NAMALWA (cell line): ENCODE data around the gene TBX18.

Experiments used
- DNase-seq: peaks from one replicate; pipeline ENCODE4 v3.0.0-alpha.2; 2015; ENCODE audit warnings: low spot score

Gene TBX18

GRCh38 chr6:84772428-84773132 lies 8.2 kb upstream of the TBX18 start:
- no peak for DNase-seq

GRCh38 chr6:84771756-84772356 lies 7.5 kb upstream of the TBX18 start:
- no peak for DNase-seq

DNA sequence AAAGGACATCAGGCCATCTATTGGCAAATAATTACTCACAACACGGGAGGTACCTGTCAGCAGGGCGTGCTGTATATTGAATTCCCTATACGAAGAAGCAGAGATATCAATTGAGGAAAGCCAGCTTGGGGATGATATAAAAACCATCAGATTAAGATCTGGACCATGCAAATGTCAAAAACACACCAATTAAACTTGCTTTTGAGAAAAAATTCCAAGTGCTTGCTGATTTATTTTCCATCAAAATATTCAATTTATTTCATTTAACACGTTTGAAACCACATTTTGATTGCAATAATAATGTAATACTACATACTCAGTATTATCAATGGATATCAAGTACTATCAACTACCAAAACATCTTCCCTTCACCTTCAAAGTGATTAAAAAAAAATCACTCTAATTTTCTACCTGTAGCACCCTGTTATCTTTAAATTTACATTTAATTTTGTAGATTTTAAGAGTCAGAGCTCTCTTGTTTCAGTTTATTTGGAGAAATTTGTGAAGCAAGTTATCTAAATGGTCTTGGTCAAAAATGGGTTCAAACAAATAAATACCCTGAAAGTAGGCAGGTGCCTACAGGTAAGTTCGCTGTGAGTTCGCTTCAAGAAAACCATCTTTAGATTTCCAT lies 6.8 kb upstream of the TBX18 start:
- no peak for DNase-seq

- no peak for DNase-seq
These were observed 6.1 kb upstream of the TBX18 start for GRCh38 chr6:84770521-84770920.

DNA sequence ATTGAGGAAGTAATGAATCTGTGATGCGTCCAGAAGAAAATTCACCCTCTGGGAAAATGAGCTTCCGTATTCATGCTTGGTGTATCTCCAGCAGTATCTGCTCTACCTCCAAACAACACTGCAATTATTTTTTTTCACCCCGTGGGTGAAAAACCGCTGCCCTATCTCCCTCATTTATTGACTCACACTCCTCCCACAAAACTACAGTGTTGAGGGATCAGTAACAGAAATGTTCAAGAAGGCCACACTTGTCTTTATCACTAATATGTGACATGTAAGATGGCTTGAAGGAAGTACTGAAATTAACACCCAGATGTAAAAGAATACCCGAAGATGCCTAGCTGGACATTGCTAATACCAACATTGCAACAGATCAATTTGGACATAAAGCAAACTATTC lies 4.9 kb upstream of the TBX18 start:
- no peak for DNase-seq

- DNase-seq = no peak
These were observed 4.2 kb upstream of the TBX18 start for GRCh38 chr6:84768442-84769174.

DNA sequence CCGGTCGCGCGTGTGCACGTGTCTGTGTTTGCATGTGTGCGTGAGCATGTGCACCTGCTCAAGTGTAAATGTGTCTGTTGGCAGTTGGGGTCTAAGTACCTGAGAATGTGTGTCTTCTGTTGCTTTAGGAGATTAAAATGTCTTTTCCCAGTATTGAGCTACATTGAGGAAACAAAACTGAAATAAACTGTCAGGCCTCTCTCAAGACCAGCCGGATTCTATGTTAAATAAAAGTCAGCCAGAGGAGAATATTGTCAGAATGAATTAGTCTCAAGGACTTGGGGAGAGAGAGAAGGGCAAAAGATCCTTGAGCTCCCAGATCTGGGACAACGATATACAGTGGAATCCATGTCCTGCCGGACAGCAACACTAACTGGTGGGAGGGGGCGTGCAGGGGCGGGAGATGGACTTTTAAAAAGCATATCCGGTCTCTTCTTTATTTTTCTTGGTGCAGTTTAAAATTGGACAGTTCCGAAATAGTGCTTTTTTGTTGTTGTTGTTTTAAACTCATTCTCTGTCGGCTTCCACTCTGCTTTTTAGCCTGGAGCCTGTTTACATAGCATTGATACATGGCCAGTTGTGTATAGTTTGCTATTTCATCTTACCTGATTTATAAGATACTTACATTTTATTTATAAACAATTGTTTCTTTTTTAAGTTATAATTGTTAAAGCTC lies 3.3 kb upstream of the TBX18 start:
- no peak for DNase-seq

DNA sequence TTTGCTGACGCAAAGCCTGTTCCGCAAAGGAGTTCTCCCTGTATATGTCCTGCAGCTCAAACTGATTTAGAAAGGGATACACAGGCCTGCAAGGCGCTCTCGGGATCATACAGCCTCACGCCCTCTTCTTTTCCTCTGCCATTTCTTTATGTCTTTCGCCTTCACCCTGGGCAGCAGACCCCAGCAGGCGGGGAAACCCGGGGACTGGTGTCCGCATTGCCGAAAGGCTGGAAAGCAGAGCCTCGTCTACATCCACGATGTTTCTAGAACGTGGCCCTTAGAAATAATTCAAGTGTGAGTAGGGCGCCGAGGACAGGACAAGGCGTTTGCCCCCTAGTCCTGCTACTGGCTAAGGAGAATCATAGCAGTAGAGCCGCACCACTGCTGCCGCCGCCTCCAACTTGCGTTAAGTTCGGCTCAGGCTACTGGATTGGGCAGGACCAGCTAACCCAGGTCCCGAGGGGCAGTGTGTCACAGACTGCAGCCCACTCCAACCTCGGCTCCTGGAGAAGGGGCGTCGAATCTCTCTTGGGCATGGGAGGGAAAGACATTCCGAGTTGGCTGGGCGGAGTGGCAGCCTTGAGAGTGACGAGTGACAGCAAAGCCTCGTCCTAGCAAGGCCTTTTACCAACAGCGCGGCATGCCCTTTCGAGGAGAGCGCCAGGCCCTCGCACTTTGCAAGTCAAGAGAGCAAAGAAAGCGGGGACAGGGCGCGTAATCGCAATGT lies 2.6 kb upstream of the TBX18 start:
- DNase-seq = no peak

DNA sequence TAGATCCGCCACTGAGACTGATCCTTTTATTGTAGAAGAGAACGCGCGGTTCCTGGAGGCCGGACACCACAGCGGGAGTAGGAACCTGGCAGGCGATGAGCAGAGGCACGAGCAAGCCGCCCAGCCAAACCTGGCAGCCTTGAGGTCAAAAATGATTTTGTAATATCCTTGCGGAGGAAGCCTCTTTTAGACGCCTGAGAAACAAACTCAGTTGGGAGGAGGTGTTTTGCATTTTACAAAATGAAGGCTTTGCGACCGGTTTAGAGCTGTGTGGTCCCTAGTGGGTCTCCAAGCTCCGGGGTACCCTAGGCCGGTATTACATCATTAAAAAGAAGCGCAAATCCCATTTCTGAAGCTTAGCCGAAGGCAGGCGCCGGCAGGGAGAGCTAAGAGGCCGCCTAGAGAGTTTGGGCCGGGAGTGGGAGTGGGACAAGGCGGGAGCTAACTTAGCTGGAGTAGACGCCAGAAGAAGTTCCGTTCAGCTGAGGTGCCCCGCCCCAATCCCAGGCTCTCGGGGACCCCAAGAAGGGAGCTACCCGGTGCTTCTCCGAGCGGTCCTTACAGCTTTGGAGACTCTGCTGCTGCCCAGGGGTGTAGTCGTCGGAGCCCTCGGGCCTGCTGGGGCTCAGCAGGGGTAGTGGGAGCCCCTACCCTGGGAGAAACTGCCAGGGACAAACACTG lies 1.9 kb upstream of the TBX18 start:
- no peak for DNase-seq

GRCh38 chr6:84763886-84764331 lies 489 bp downstream of the TBX18 start:
- DNase-seq = no peak

DNA sequence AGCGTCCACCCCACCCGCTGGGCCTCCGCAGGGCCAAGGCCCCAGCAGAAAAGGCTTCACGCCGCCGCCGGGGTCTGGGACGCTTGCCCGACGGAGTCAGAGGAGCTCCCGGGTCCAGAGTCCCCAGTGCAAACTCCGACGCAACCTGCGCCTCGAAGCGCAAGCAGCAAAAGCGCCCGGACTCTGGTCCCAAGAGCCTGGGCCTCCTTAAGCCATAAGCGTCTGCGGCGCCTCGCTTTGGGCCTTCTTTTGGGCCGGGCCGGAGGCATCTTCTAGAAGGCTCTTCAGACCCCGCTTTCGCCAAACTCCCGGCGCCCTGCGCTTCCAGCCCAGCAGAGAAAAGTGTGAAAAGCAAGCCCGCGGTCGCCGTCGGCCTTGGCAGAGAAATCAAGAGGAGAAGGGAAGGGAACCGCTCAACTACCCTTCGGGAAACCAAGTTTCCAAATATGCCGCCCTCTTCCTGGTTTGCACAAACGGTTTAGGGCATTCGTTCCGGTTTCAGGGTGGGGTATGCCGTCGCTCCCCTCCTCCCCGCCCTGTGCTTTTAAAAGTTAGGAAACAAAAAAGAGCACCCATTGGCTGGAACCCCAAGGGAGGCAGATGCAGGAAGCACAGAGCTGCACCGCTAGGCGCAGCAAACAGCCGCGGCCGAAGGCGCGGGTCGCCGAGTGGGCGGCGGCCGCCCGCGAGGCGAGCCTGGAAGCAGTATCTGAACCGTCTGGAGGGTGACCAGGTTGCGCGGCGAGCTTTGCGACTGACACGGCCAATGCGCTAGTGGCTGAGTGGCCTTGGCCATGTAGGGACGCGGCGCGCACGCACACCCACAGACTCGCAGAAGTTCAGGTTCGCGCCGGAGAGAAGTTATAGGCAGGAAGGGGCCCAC lies 1.2 kb downstream of the TBX18 start:
- no peak for DNase-seq

GRCh38 chr6:84762220-84763002 lies 2.0 kb downstream of the TBX18 start:
- no peak for DNase-seq

- no peak for DNase-seq
These were observed 5.9 kb downstream of the TBX18 start for GRCh38 chr6:84758486-84758885.

- DNase-seq = no peak
These were observed 7.5 kb downstream of the TBX18 start for GRCh38 chr6:84756877-84757276.

DNA sequence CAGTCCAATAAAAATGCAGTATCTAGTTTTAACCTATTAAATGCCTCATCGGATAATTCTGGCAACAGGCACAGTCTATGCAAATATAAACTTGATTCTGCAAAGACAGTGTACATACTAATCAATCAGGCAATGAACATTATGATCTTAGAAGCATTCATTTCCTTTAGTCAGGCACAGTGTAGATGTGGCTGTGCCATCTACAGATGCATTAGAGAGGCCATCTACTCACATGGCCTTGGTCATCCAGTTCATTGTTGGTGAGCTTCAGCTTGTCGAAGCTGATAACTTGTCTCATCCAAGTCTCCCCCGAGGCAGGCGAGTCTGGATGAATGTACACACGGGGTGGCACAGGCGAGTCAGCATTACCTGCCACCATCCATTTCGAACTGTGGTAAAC lies 7.9 kb downstream of the TBX18 start:
- no peak for DNase-seq

DNA sequence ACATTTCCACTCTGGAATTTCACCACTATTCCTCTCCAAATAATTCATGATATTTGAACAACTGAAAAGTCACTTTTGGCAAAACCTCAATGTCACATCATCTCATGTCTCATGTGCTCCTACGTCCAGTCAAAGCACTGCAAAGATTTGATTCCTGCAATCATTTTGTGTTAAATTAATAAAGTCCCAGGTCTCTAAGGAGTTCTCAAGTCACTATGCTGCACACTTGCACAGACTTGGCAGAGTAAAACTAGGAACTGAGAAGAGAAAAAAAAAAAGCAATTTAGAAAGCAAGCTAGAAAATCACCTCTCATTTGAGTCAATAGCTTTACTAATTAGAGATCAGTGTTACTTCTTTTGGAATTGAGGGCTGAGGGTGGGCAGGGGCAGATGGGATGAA lies 11.2 kb downstream of the TBX18 start:
- DNase-seq = no peak

DNA sequence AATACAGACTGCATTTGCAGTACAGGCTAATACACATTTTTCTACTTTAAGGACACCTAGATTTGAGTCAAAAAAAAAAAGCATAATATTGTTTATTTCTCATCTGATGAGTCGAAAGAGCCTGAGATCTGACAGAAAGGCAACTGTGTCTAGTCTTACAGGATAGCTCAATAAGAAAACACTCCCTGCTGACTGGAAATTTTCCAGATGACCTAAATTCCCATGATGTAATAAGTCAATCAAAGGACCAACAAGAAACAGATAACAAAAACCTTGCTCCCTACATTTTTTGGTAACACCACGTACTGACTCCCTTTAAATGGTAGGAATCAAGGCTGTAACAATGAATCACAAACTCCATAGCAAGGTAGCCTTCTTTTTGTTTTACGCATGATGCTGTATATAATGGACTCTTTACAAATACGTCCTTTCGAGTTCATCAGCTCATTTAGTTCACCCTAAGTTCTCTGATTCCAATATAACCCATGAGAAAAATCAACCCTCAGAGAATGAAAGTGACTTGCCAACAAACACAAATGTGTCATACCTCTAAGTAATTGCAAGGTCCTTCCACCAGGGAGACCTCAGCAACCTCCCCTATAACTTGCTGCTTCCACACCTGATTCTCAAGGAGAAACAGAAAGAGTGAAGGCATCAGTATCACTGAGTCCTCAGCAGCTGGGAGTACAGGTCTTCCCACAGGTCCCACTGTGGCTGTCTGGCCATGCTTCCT lies 12.1 kb downstream of the TBX18 start:
- no peak for DNase-seq

GRCh38 chr6:84749181-84749580 lies 15.2 kb downstream of the TBX18 start:
- no peak for DNase-seq
